ENCODE measurements around the gene PLEKHA7. TPM values are rescaled to one million over a fixed set of nuclear protein-coding genes. Genes with fewer than 3 reads are reported as not detected.

PLEKHA7 gene
- polyA plus RNA-seq, 4 donors = 42.2 to 54.4 (median 48.1) TPM

GRCh38 chr11:16783321-16783801, 230.9 kb downstream of the PLEKHA7 start:
- DNase-seq (ENCODE audit: low read depth in 4 of 4, low spot score in 3 of 4) = no peak

DNA sequence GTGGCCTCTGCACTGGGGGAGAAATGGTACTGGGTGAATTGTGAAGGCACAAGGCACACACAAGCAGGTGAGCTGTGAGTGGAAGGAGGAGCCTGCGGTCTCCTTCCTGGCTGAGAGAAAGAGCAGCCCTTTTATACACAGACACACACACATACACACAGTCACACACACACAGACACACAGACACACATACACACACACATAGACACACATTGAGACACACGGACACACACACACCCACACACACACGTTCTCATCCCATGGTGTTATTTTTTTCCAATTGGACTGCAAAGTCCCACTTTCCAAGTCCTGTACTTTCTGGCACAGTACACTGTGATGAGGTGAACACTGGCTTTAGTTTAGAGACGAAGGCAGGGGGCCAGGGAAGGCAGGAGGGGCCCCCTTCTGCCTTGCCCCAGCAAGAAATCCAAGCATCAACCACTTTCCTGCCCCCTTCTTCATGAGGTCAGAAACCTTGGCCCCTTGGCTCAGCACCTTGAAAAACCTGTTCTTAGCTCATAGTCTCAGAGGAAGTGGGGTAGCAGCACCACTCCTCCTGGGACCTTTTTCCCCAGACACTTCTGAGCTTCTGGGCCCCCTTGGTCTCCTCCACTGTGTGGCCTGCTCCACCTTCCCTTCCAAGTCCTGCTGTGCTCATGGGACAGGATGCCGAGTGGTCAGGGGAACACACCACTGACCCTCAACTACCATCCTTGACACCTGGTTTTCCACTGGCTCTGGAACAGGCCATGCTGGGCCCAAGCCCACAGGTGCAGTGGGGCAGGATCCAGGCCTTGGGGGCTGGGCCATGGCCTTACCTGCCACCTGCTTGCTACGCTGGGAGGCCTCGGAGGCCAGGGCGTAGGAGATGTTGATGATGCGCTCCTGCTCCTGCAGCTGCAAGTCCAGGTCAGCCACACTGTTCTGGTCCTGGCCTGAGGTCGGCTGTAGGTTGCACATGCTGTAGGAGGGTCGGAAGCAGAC, 232.0 kb downstream of the PLEKHA7 start:
- no peak for DNase-seq (ENCODE audit: low read depth in 4 of 4, low spot score in 3 of 4)

GRCh38 chr11:16780698-16781550, 233.3 kb downstream of the PLEKHA7 start:
- no peak for DNase-seq (ENCODE audit: low read depth in 4 of 4, low spot score in 3 of 4)

- DNase-seq (ENCODE audit: low read depth in 4 of 4, low spot score in 3 of 4) = no peak
Measured at GRCh38 chr11:16780146-16780545, 234.1 kb downstream of the PLEKHA7 start.

- no peak for DNase-seq (ENCODE audit: low read depth in 4 of 4, low spot score in 3 of 4)
Measured at GRCh38 chr11:16779436-16779835, 234.8 kb downstream of the PLEKHA7 start.

DNA sequence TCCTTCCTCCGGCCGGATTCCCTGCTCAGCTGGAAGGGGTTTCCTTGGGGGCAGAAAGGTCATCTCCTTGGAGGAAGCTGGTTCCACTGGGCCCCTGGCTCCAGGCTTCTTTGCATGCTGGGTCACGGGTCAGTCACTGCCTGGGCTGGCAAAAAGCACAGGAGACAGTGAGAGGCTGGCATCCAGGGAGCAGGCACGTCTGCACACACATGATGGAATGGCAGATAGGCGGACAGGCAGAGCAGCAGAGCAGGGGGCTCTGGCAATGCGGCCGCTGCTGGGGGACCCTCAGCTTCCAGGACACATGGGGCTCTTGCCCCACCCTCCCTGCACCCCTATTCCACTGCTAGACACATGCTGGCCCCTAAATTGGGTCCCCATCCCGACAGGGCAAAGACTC, 235.3 kb downstream of the PLEKHA7 start:
- no peak for DNase-seq (ENCODE audit: low read depth in 4 of 4, low spot score in 3 of 4)

DNA sequence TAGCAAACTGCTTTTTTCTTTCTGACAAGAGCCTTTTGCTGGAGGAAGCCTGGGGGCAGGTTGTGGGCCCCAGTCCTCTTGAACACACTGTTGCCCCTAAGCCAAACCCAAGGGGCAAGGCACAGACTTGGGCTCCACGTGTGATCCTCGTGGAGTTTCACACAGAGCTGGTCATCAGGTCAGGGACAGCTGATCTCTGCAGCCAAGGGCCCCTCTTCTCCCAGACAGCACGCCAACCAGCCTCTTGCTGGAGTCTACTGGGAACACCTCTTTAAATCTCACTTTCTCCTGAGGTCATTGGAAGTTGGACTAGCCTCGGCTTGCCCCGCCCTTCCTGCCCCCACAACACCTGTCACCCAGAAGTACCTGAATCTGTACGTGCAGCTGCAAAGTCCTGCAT, 235.9 kb downstream of the PLEKHA7 start:
- no peak for DNase-seq (ENCODE audit: low read depth in 4 of 4, low spot score in 3 of 4)

GRCh38 chr11:16777613-16777975, 236.6 kb downstream of the PLEKHA7 start:
- no peak for DNase-seq (ENCODE audit: low read depth in 4 of 4, low spot score in 3 of 4)

DNA sequence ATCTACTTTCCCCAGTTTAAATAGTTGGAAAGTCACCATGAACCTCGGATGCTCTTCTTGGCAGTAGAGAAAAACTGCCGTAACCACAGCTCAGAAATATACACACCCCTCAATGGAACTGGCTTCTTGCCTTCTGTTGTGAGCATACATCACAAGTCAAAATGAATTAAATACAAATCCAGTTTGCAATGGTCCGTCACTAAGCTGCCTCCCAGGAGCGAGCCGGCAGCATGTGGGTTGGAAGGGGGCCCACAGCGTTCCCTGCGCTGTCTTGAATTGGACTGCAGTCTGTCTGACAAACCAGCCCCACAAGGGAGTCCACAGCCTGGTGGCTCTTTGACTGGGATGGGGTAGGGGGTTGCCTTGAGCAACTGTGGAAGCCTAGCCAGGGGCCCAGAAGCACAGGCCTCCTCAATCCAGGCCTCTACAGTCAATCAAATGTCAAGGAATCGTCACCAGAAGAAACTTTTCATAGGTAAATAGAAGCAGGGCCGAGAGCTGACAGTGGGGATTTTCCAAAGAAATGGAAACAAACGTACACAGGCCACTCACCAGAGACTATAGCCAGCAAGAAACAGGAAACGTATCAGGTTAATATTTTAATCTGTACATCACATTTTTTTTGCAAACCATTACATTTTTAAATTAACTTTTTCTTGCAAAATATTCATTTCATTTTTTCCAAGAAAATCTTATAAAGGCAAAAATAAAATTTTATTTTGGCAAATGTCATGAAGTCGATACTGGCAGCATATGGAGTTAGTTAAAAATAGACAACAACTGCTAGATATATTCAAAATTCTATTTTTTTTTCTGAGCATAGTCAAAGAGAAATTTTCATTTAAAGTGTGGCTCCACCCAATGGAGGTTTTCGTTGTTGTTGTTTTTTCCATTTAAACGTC, 237.3 kb downstream of the PLEKHA7 start:
- no peak for DNase-seq (ENCODE audit: low read depth in 4 of 4, low spot score in 3 of 4)

GRCh38 chr11:16775614-16776283, 238.5 kb downstream of the PLEKHA7 start:
- no peak for DNase-seq (ENCODE audit: low read depth in 4 of 4, low spot score in 3 of 4)

DNA sequence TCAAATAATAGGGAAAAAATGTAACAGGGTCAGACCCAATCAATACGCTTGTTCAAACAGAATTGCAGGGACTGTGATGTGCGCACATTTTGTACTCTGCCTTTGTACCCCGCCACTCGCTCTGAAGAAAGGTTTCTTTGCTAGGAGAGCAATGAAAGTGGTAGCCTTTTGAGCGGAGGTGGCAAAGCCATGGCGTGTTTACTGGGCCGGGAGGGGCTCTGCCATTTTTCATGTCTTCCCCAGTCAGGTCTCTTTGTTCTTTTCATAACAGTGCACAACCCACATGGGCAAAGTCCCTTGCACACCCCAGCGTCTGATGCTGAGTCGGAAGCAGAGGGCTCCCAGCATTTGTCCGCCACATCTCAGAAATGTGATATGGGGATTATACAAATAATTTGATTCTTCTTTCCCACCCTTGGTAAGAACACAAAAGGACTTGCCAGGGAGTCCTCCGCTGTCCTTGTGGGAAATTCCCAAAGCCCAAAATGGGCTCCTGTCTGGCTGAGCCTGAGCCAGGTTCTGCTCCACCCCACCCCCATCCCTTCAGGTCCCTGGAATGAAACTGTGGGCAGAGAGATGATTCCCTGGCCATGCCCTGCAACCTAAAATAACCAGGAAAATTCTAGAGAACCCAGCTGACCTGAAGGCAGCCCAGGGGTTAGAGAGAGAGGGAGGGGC, 239.1 kb downstream of the PLEKHA7 start:
- no peak for DNase-seq (ENCODE audit: low read depth in 4 of 4, low spot score in 3 of 4)

GRCh38 chr11:16773981-16774935, 240.0 kb downstream of the PLEKHA7 start:
- no peak for DNase-seq (ENCODE audit: low read depth in 4 of 4, low spot score in 3 of 4)

DNA sequence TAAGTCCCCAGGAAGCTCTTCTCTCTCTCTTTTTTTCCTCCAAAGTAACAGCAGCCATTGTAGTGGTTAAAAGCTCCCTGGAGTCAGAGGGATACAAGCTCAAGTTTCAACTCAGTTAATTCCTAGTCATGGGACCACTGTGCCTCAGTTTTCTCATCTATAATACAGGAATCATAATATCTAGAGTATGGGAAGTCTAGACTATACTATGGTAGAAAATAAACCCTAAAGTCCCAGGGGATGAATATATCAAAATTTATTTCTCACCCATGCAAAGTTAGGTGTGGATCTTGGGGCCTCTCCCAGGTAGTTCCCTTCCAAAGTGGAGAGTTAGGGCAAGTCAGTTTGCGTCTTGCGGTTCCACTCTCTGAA, 242.1 kb downstream of the PLEKHA7 start:
- no peak for DNase-seq (ENCODE audit: low read depth in 4 of 4, low spot score in 3 of 4)

DNA sequence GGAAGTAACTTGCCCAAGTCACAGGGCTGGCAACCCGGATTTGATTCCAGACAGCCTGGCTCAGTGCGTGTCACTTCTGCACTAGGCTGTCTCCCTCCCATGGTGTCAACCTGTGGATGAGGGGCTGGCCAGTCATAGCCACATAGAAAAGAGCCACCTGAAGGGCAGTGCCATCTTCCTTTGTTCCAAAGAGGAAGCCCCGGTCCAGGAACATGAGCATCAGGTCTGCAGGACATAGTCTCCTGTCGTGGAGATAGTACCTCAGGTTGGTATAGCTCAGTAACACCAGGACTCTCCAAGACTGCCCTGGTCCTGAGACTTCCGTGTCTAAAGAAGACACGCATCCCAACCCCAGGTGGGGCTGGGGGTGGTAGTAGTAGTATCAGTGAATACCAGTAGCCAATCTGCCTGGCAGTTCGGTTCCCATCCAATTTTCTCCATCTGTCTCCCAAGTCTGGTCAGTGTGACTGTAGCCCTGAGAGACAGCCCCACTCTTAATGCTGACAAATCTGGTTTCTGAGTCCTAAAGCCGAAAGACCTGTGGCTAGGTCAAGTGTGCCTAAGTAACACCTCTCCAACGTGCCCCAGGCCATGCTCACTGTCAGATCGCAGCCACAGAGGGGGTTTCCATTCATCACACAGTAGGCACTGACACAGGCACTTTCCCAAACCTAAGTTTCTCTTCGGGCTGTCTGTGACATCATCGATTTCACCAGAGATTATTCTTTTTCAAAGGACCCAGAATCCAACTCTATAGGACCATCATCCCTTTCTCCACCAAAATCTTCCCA, 242.7 kb downstream of the PLEKHA7 start:
- DNase-seq (ENCODE audit: low read depth in 4 of 4, low spot score in 3 of 4) = no peak

- DNase-seq (ENCODE audit: low read depth in 4 of 4, low spot score in 3 of 4) = no peak
Measured at GRCh38 chr11:16770016-16770415, 244.2 kb downstream of the PLEKHA7 start.

- no peak for DNase-seq (ENCODE audit: low read depth in 4 of 4, low spot score in 3 of 4)
Measured at GRCh38 chr11:16769386-16769785, 244.8 kb downstream of the PLEKHA7 start.

DNA sequence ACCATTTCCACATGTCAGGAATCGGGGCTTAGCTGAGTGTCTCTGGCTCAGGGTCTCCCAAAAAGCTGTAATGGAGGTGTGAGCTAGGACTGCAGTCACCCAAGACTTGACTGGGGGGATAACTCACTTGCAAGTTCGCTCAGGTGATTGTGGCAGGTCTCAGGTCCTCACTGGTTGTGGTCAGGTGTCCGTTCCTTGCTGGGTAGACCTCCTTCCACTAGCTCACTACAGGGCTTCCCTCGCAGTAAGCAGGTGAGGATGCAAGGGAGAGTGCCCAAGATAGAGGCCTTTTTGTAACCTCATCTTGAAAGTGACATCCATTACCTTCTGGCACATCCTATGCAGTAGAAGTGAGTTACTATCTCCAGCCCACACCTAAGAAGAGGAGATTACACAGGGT, 246.3 kb downstream of the PLEKHA7 start:
- no peak for DNase-seq (ENCODE audit: low read depth in 4 of 4, low spot score in 3 of 4)

Measured in right renal pelvis (tissue), 4 donors.